Nephron progenitor cell (in vitro differentiated cells): ENCODE measurements around the gene NFIA.

Experiments used
- DNase-seq: peaks from one replicate; pipeline ENCODE4 v3.0.0; 2021
- H3K27ac Mint-ChIP-seq: 2 replicates; pipeline ENCODE4 v1.8.0; 2021; ENCODE audit warnings: mild to moderate bottlenecking, moderate library complexity, mixed read lengths
- H3K27me3 Mint-ChIP-seq: 2 replicates; pipeline ENCODE4 v1.8.0; 2021; ENCODE audit warnings: mild to moderate bottlenecking, low read depth, mixed read lengths; ENCODE audit not compliant: poor library complexity
- H3K36me3 Mint-ChIP-seq: 2 replicates; pipeline ENCODE4 v1.8.0; 2021; ENCODE audit warnings: low read depth, mixed read lengths
- H3K4me1 Mint-ChIP-seq: 2 replicates; pipeline ENCODE4 v1.8.0; 2021; ENCODE audit warnings: mixed read lengths
- H3K4me3 Mint-ChIP-seq: 2 replicates; pipeline ENCODE4 v1.8.0; 2021; ENCODE audit warnings: mild to moderate bottlenecking, moderate library complexity, mixed read lengths
- H3K9me3 Mint-ChIP-seq: 2 replicates; pipeline ENCODE4 v1.8.0; 2021; ENCODE audit warnings: mild to moderate bottlenecking, moderate library complexity, mixed read lengths
- CTCF ChIP-seq: fragments of 200-600 bp; sonication (generic); IDR thresholded peaks from 2 replicates; pipeline ENCODE4 v1.5.0; 2021; ENCODE audit warnings: antibody characterized with exemption

NFIA gene

GRCh38 chr1:61447106-61447967, 365.0 kb downstream of the NFIA start:
- Mint-ChIP-seq H3K36me3 (no peaks in the 10 kb centered on the region), H3K4me3 (no peak overlapping the region), H3K9me3 (no peaks in the 10 kb centered on the region), H3K27me3 (peaks cover 17% of the 10 kb centered on the region), H3K27ac (no peak overlapping the region), H3K4me1 (peaks cover 76% of the 10 kb centered on the region)
- no peak for DNase-seq
- no peak for TF ChIP-seq CTCF

GRCh38 chr1:61447968-61448430, 365.6 kb downstream of the NFIA start:
- Mint-ChIP-seq H3K27me3 (peaks cover 17% of the 10 kb centered on the region), H3K27ac (no peak overlapping the region), H3K4me3 (no peak overlapping the region), H3K4me1 (peaks cover 79% of the 10 kb centered on the region), H3K36me3 (no peaks in the 10 kb centered on the region), H3K9me3 (no peaks in the 10 kb centered on the region)
- no peak for DNase-seq
- TF ChIP-seq CTCF: no peak

DNA sequence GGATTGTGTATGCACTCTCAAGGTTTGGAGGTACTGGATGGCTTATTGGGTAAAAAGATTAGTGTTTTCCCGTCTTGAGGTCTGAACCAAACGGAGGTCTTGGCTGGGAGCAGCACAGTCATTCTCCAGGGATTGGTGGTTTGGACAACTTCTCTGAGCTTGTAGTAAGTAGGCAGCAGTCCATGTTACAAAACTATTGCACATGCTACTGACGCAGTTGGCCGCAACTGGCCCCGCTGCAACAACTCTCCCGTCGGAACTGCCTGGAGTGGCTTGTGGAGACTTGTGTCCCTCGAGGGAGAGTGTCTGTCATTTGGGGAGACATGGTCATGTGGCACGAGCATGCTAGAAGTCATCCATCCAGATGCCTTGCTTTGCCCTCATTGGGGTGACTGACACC, 366.6 kb downstream of the NFIA start:
- no peak for TF ChIP-seq CTCF
- H3K36me3 Mint-ChIP-seq: no peaks in the 10 kb centered on the region
- no peak overlapping the region for H3K27ac Mint-ChIP-seq
- no peak overlapping the region for H3K4me3 Mint-ChIP-seq
- H3K9me3 Mint-ChIP-seq: no peaks in the 10 kb centered on the region
- H3K27me3 Mint-ChIP-seq: peaks cover 16% of the 10 kb centered on the region
- H3K4me1 Mint-ChIP-seq: peaks cover 79% of the 10 kb centered on the region
- DNase-seq: no peak

GRCh38 chr1:61449410-61449809, 367.0 kb downstream of the NFIA start:
- Mint-ChIP-seq H3K27me3 (peaks cover 16% of the 10 kb centered on the region), H3K36me3 (no peaks in the 10 kb centered on the region), H3K4me1 (peaks cover 79% of the 10 kb centered on the region), H3K27ac (peak overlapping the region; percentile 25), H3K9me3 (no peaks in the 10 kb centered on the region), H3K4me3 (no peak overlapping the region)
- no peak for TF ChIP-seq CTCF
- DNase-seq: no peak

DNA sequence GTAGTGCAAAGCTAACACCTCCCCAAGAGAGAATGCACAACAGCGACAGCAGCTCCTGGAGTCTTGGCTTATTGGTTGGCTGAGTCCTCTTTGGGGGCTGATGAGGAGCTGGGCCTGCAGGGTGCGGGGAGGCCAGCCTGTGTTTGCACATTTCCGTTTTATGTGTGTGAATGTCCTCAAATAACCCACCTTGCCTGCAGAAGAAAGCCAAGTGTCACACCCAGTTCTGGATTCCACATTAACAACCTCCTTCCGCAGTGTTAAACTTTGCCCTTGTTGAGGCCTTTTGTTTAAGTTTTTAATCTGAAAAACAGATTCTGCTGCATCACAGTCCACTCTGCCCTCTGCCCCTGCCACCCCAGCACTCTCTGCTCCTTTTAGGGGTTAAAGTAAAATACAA, 368.1 kb downstream of the NFIA start:
- H3K4me3 Mint-ChIP-seq: no peak overlapping the region
- peaks cover 90% of the 10 kb centered on the region for H3K4me1 Mint-ChIP-seq
- H3K27ac Mint-ChIP-seq: no peak overlapping the region
- no peak for DNase-seq
- no peak for TF ChIP-seq CTCF
- H3K9me3 Mint-ChIP-seq: no peaks in the 10 kb centered on the region
- H3K36me3 Mint-ChIP-seq: no peaks in the 10 kb centered on the region
- H3K27me3 Mint-ChIP-seq: peaks cover 12% of the 10 kb centered on the region
